ENCODE measurements around the gene CADPS2.

DNA sequence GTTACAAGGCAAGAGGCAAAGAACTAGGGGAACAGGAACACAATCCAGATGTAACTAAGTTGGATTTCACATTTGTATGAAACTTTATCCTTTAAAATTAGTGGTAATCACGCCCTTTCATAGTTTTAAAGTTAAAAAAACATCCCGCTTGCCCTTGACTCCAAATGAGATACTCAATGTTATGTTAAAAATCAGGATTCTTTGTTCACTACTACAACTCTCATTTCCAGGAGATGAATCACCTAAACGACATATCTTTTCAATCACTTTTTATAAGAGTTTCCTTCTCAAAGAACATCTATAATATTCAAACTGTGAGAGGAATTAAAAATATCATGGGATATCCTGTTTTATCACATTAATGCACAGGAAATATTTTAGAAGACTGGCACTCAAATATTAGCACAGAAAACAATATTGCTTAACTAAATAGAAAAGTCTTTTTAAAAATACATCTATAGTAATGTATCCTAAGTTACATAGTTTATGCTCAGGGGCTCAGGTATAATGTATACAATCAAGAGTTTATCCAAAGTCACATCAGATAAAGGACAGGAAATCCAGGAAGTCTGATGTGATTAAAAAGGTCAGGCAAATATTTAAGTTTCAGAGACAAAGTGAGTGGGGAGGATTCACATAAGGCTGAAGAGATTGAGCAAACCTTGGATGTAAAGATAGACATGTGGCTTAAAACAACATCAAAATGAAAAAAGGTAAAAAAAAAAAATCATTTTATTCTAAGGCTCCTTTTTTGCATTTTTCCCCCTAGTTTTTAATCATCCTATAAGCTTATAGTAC lies 41.9 kb downstream of the CADPS2 start:
- TF ChIP-seq EZH2 (optimal IDR thresholded peaks at IDR 0.05; ENCODE audit: low read depth, low read length) (no peak), CTCF (IDR thresholded peaks at IDR 0.05; ENCODE audit: low read length) (no peak)

Measured in MM.1S (cell line).